ENCODE results near the gene TCEAL6.
"Not testable (repeated sequence)": the region's sequence is repeated elsewhere in the genome, so short reads cannot be mapped to it uniquely, and the experiment has no call there.

TCEAL6 gene

GRCh38 chrX:102126863-102127262 lies 15.4 kb downstream of the TCEAL6 start:
- no peak for TF ChIP-seq CTCF (IDR thresholded peaks at IDR 0.05)

- not testable (repeated sequence) for TF ChIP-seq CTCF (IDR thresholded peaks at IDR 0.05)
These were observed 16.8 kb downstream of the TCEAL6 start, which contains the start of gene TCEAL2 for GRCh38 chrX:102125436-102125835. Gene TCEAL2 (plus strand): TSS chrX:102125679. CDS start chrX:102126831, 1,152 bp downstream.

- no peak for TF ChIP-seq CTCF (IDR thresholded peaks at IDR 0.05)
These were observed 26.5 kb downstream of the TCEAL6 start for GRCh38 chrX:102115748-102116147.

- TF ChIP-seq CTCF (IDR thresholded peaks at IDR 0.05) = no peak
These were observed 28.9 kb downstream of the TCEAL6 start for GRCh38 chrX:102113367-102113766.

Data from LNCAP (cell line).